ENCODE data around the gene PLIN4. TPM values are rescaled to one million over a fixed set of nuclear protein-coding genes. Genes with fewer than 3 reads are reported as not detected.

PLIN4 gene
- total and polyA plus RNA-seq, 10 of the 15 experiments (the other 5 are each of a cell fraction or from before 2014, with no cell fraction given) = 0.01 to 0.11 (median 0.05) TPM; not detected in 2

DNA sequence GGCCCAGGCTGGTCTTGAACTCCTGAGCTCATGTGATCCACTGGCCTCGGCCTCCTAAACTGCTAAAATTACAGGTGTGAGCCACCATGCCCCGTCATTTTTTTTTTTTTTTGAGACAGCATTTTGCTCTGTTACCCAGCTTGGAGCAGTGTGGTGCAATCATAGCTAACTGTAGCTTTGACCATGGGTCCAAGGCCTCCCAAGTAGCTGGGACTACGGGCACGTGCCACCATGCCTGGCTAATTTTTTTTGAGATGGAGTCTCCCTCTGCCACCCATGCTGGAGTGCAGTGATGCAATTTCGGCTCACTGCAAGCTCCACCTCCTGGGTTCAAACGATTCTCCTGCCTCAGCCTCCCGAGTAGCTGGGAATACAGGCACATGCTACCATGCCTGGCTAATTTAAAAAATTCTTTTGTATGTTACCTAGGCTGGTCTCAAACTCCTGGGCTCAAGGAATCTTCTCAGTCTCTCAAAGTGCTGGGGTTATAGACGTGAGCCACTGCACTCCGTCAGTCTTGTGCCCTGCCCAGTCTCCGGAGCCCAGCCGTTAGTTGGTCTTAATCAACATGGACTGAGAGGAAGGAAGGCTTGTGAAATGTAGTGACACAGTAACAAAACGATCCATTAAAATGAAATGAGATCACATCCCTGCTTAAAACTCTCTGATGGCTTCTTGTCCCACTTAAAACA is 23.0 kb upstream of the PLIN4 start:
- ChIA-PET RAD21 (ENCODE audit: unreplicated experiment) (no interaction called here), CTCF (interaction anchor here (0.7 to 4.8 kb wide), 7 partner anchors 16 to 183 kb away, joined by 3 to 44 read pairs (median 4); no protein-coding TSS in a partner anchor), SMC1A (ENCODE audit: uncharacterized antibody, unreplicated experiment) (interaction anchor here (0.6 to 1.4 kb wide), 3 partner anchors 16 to 1431 kb away, joined by 3 to 4 read pairs (median 4); no protein-coding TSS in a partner anchor), POLR2A (interaction anchor here (0.7 kb wide), 1 partner anchor 472 kb away, joined by 3 read pairs; no protein-coding TSS in a partner anchor)
- Histone ChIP-seq H4K20me1 (ENCODE audit: control insufficient read depth, insufficient read depth) (no peaks in the 10 kb centered on the region), H2AFZ (ENCODE audit: control insufficient read depth, low read depth, low read length) (no peak overlapping the region), H3K27me3 (replicated peaks in 1 of 2; ENCODE audit: control insufficient read depth in 2 of 2, insufficient read depth in 2 of 2, low read length in 1 of 2) (no peaks in the 10 kb centered on the region), H3K4me3 (no peak overlapping the region), H3K79me2 (ENCODE audit: control insufficient read depth, insufficient read depth, low read length) (no peaks in the 10 kb centered on the region), H3K36me3 (ENCODE audit: control insufficient read depth in 2 of 2, insufficient read depth in 2 of 2, low read length in 1 of 2) (no peaks in the 10 kb centered on the region), H3K9ac (ENCODE audit: control insufficient read depth, insufficient read depth, low read length) (no peak overlapping the region), H3K27ac (ENCODE audit: control insufficient read depth, insufficient read depth) (no peak overlapping the region), H3K9me3 (replicated peaks; ENCODE audit: control insufficient read depth, insufficient read depth, low read length) (peaks cover 2% of the 10 kb centered on the region; the same call in 2 of the 3 replicates), H3K4me1 (ENCODE audit: control insufficient read depth, insufficient read depth, low read length) (peaks cover 12% of the 10 kb centered on the region), H3K4me2 (ENCODE audit: control insufficient read depth, insufficient read depth) (no peak overlapping the region)
- FAIRE-seq (no peak), DNase-seq (ENCODE audit: low read depth, low spot score) (no peak), ATAC-seq (no peak)
- no TSS peak for BruUV-seq (replicated peaks)
- 68% methylated on average over 12 of the region's 12 CpGs for WGBS (ENCODE audit: insufficient coverage, insufficient replicate concordance, low lambda C conversion rate, missing lambda C conversion rate)
- in situ Hi-C loops (cut with MboI) (no loop called here), intact Hi-C loops (cut with micrococcal nuclease; ENCODE audit: unreplicated experiment) (no loop called here)
- TF ChIP-seq, protein P1, sequence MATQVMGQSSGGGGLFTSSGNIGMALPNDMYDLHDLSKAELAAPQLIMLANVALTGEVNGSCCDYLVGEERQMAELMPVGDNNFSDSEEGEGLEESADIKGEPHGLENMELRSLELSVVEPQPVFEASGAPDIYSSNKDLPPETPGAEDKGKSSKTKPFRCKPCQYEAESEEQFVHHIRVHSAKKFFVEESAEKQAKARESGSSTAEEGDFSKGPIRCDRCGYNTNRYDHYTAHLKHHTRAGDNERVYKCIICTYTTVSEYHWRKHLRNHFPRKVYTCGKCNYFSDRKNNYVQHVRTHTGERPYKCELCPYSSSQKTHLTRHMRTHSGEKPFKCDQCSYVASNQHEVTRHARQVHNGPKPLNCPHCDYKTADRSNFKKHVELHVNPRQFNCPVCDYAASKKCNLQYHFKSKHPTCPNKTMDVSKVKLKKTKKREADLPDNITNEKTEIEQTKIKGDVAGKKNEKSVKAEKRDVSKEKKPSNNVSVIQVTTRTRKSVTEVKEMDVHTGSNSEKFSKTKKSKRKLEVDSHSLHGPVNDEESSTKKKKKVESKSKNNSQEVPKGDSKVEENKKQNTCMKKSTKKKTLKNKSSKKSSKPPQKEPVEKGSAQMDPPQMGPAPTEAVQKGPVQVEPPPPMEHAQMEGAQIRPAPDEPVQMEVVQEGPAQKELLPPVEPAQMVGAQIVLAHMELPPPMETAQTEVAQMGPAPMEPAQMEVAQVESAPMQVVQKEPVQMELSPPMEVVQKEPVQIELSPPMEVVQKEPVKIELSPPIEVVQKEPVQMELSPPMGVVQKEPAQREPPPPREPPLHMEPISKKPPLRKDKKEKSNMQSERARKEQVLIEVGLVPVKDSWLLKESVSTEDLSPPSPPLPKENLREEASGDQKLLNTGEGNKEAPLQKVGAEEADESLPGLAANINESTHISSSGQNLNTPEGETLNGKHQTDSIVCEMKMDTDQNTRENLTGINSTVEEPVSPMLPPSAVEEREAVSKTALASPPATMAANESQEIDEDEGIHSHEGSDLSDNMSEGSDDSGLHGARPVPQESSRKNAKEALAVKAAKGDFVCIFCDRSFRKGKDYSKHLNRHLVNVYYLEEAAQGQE (IDR thresholded peaks at IDR 0.05; ENCODE audit: low read depth, low read length) = no peak
- TF ChIP-seq EED (IDR thresholded peaks at IDR 0.05; ENCODE audit: low read depth) = no peak
- no peak for TF ChIP-seq PML (IDR thresholded peaks at IDR 0.05; ENCODE audit: low read length)
- TF ChIP-seq, protein P2, sequence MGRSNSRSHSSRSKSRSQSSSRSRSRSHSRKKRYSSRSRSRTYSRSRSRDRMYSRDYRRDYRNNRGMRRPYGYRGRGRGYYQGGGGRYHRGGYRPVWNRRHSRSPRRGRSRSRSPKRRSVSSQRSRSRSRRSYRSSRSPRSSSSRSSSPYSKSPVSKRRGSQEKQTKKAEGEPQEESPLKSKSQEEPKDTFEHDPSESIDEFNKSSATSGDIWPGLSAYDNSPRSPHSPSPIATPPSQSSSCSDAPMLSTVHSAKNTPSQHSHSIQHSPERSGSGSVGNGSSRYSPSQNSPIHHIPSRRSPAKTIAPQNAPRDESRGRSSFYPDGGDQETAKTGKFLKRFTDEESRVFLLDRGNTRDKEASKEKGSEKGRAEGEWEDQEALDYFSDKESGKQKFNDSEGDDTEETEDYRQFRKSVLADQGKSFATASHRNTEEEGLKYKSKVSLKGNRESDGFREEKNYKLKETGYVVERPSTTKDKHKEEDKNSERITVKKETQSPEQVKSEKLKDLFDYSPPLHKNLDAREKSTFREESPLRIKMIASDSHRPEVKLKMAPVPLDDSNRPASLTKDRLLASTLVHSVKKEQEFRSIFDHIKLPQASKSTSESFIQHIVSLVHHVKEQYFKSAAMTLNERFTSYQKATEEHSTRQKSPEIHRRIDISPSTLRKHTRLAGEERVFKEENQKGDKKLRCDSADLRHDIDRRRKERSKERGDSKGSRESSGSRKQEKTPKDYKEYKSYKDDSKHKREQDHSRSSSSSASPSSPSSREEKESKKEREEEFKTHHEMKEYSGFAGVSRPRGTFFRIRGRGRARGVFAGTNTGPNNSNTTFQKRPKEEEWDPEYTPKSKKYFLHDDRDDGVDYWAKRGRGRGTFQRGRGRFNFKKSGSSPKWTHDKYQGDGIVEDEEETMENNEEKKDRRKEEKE (IDR thresholded peaks at IDR 0.05) = no peak
- no peak for TF ChIP-seq ZNF274 (IDR thresholded peaks at IDR 0.05; ENCODE audit: insufficient read depth, insufficient read length)
- TF ChIP-seq, protein P3, sequence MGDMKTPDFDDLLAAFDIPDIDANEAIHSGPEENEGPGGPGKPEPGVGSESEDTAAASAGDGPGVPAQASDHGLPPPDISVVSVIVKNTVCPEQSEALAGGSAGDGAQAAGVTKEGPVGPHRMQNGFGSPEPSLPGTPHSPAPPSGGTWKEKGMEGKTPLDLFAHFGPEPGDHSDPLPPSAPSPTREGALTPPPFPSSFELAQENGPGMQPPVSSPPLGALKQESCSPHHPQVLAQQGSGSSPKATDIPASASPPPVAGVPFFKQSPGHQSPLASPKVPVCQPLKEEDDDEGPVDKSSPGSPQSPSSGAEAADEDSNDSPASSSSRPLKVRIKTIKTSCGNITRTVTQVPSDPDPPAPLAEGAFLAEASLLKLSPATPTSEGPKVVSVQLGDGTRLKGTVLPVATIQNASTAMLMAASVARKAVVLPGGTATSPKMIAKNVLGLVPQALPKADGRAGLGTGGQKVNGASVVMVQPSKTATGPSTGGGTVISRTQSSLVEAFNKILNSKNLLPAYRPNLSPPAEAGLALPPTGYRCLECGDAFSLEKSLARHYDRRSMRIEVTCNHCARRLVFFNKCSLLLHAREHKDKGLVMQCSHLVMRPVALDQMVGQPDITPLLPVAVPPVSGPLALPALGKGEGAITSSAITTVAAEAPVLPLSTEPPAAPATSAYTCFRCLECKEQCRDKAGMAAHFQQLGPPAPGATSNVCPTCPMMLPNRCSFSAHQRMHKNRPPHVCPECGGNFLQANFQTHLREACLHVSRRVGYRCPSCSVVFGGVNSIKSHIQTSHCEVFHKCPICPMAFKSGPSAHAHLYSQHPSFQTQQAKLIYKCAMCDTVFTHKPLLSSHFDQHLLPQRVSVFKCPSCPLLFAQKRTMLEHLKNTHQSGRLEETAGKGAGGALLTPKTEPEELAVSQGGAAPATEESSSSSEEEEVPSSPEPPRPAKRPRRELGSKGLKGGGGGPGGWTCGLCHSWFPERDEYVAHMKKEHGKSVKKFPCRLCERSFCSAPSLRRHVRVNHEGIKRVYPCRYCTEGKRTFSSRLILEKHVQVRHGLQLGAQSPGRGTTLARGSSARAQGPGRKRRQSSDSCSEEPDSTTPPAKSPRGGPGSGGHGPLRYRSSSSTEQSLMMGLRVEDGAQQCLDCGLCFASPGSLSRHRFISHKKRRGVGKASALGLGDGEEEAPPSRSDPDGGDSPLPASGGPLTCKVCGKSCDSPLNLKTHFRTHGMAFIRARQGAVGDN (IDR thresholded peaks at IDR 0.05) = no peak
- TF ChIP-seq ZNF24 (IDR thresholded peaks at IDR 0.05) = no peak
- TF ChIP-seq, protein P4, sequence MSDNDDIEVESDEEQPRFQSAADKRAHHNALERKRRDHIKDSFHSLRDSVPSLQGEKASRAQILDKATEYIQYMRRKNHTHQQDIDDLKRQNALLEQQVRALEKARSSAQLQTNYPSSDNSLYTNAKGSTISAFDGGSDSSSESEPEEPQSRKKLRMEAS (IDR thresholded peaks at IDR 0.05; ENCODE audit: low read depth, low read length) = no peak
- TF ChIP-seq, protein P5, sequence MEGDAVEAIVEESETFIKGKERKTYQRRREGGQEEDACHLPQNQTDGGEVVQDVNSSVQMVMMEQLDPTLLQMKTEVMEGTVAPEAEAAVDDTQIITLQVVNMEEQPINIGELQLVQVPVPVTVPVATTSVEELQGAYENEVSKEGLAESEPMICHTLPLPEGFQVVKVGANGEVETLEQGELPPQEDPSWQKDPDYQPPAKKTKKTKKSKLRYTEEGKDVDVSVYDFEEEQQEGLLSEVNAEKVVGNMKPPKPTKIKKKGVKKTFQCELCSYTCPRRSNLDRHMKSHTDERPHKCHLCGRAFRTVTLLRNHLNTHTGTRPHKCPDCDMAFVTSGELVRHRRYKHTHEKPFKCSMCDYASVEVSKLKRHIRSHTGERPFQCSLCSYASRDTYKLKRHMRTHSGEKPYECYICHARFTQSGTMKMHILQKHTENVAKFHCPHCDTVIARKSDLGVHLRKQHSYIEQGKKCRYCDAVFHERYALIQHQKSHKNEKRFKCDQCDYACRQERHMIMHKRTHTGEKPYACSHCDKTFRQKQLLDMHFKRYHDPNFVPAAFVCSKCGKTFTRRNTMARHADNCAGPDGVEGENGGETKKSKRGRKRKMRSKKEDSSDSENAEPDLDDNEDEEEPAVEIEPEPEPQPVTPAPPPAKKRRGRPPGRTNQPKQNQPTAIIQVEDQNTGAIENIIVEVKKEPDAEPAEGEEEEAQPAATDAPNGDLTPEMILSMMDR (IDR thresholded peaks at IDR 0.05 in 2 of 3, conservative IDR thresholded peaks at IDR 0.05 in 1 of 3; ENCODE audit: control insufficient read depth in 2 of 3, extremely low read depth in 1 of 3, insufficient read depth in 1 of 3, low read depth in 3 of 3, low read length in 3 of 3) = no peak
